Measurements from ENCODE around the gene NCK2. TPM values are rescaled to one million over a fixed set of nuclear protein-coding genes. Genes with fewer than 3 reads are reported as not detected.

Gene NCK2
- total RNA-seq, 1 donor from 2014 or later: 55.2 TPM

DNA sequence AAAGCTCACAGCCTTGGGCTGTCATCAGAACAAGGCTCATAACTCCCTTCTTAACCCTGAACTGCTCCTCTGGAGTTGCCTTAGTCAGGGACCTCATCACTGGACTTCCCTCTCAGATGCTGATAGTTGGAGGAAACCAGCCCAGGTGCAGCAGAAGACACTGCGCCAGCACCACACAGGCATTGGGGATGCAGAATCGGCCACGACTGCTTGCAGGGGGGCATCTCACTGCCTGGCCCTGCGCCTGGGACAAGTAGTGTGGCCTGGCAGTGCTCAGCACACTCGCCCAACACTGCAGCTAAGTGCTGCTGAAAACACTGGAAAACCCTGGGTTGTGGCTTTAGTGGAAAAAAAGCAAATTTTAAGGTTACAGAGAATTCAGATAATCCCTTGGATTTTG lies 68.7 kb downstream of the NCK2 start:
- Mint-ChIP-seq H3K4me1 (ENCODE audit: low read depth) (peaks cover 30% of the 10 kb centered on the region), H3K4me3 (ENCODE audit: unreplicated experiment) (no peak overlapping the region), H3K27me3 (ENCODE audit: low read depth) (no peaks in the 10 kb centered on the region), H3K36me3 (ENCODE audit: low read depth) (peaks cover 5% of the 10 kb centered on the region), H3K9me3 (ENCODE audit: low read depth) (no peaks in the 10 kb centered on the region), H3K27ac (ENCODE audit: unreplicated experiment) (no peak overlapping the region)
- TF ChIP-seq, protein P1, sequence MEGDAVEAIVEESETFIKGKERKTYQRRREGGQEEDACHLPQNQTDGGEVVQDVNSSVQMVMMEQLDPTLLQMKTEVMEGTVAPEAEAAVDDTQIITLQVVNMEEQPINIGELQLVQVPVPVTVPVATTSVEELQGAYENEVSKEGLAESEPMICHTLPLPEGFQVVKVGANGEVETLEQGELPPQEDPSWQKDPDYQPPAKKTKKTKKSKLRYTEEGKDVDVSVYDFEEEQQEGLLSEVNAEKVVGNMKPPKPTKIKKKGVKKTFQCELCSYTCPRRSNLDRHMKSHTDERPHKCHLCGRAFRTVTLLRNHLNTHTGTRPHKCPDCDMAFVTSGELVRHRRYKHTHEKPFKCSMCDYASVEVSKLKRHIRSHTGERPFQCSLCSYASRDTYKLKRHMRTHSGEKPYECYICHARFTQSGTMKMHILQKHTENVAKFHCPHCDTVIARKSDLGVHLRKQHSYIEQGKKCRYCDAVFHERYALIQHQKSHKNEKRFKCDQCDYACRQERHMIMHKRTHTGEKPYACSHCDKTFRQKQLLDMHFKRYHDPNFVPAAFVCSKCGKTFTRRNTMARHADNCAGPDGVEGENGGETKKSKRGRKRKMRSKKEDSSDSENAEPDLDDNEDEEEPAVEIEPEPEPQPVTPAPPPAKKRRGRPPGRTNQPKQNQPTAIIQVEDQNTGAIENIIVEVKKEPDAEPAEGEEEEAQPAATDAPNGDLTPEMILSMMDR (IDR thresholded peaks at IDR 0.05): no peak
- DNase-seq (ENCODE audit: low spot score): no peak

DNA sequence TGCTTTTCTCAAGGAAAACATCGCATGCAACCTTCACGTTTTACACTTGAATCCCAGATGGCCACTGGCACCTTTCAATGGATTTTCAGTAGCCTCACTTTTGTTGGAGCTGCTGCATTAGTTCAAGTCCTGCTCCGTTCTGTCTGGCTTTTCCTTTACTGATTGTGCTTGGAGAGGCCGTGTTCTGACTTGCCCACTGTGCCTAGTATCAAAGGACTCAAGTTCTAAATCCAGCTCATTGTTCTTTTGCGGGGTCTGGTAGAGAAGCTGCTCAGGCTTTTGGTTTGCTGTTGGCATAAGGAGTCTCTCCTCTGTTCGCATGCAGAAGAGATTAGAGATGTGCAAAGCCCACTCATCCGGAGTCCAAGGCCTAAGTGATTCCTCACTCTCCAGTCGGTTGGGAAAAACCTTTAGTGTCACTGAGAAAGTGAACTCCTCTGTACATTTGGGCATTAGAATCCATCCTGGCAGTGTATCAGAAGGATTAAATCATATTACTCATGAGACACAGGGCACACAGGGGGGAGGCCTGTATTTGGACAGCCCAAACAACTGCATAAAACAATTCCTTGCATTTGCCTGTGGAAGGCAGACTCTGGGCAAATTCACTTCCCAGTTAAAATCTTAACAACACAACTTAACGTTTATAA lies 69.7 kb downstream of the NCK2 start:
- Mint-ChIP-seq H3K4me3 (ENCODE audit: unreplicated experiment) (no peak overlapping the region), H3K36me3 (ENCODE audit: low read depth) (peaks cover 5% of the 10 kb centered on the region), H3K27ac (ENCODE audit: unreplicated experiment) (no peak overlapping the region), H3K27me3 (ENCODE audit: low read depth) (no peaks in the 10 kb centered on the region), H3K4me1 (ENCODE audit: low read depth) (peaks cover 29% of the 10 kb centered on the region), H3K9me3 (ENCODE audit: low read depth) (no peaks in the 10 kb centered on the region)
- no peak for DNase-seq (ENCODE audit: low spot score)
- TF ChIP-seq, protein P1 (IDR thresholded peaks at IDR 0.05): no peak

DNA sequence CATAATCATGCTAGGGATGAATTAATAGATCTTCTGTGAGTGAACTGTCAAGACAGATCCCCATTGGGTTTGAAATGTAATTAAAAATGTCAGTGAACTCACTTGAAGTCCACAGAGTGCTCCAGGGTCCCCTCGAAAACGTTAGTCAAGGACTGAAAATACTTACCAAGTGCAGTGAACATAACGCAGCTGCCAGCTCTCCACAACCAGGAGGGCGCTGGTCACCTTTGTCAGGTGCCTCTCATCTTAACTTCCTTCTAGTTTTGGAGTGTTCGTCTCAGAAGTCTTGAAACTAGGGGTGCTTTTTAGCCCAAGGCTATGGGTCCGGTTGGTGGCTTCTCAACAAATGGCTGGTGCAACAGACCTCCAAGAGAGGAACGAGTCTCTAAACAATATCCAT lies 70.7 kb downstream of the NCK2 start:
- TF ChIP-seq, protein P1 (IDR thresholded peaks at IDR 0.05): no peak
- no peak overlapping the region for H3K4me3 Mint-ChIP-seq (ENCODE audit: unreplicated experiment)
- peaks cover 5% of the 10 kb centered on the region for H3K36me3 Mint-ChIP-seq (ENCODE audit: low read depth)

DNA sequence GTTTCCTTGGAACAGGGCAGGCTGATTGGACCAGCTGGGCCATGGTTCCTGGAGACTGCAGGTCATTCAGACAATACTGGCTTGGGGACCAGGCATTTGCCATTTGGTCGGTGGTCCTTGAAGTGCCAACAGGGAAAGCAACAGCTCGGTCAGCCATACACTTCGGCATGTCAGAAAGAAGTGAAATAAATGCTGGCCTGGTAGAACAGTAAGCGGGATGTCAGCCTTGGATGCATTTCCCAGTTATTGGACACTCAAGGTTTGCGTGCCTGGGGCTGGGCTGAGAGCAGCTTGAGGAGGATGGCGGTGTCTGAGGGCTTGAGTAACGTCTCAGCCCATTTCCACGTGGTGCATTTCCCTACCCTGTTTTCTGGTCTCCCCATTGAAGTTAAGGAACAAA lies 75.4 kb downstream of the NCK2 start:
- H3K27ac Mint-ChIP-seq (ENCODE audit: unreplicated experiment): no peak overlapping the region
- TF ChIP-seq, protein P1 (IDR thresholded peaks at IDR 0.05): no peak
- H3K4me3 Mint-ChIP-seq (ENCODE audit: unreplicated experiment): no peak overlapping the region
- H3K9me3 Mint-ChIP-seq (ENCODE audit: low read depth): no peaks in the 10 kb centered on the region
- H3K36me3 Mint-ChIP-seq (ENCODE audit: low read depth): peaks cover 5% of the 10 kb centered on the region
- DNase-seq (ENCODE audit: low spot score): no peak
- H3K4me1 Mint-ChIP-seq (ENCODE audit: low read depth): peaks cover 12% of the 10 kb centered on the region
- H3K27me3 Mint-ChIP-seq (ENCODE audit: low read depth): no peaks in the 10 kb centered on the region

More for the DNA sequence above, 70.7 kb downstream of the NCK2 start:
- peaks cover 21% of the 10 kb centered on the region for H3K4me1 Mint-ChIP-seq (ENCODE audit: low read depth)
- no peak for DNase-seq (ENCODE audit: low spot score)
- H3K27ac Mint-ChIP-seq (ENCODE audit: unreplicated experiment): no peak overlapping the region
- H3K27me3 Mint-ChIP-seq (ENCODE audit: low read depth): no peaks in the 10 kb centered on the region
- H3K9me3 Mint-ChIP-seq (ENCODE audit: low read depth): no peaks in the 10 kb centered on the region

DNA sequence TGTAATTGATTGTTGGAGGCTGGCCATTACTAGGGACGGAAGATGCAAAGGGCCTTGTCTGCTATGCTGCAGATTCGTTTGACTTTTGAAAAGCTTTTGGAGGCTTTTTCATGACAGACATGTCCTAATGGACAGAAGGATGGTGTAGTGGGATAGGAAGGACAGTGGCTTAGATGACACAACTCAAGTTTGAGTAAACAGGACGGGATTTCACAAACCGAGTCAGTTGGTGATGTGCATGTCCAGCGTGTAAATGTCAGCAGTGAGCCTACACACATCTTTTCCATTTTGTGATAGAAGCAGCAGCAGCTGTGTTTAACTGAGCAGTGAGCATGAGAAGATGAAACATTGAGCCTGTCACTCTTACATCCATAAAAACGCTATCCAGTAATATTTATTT lies 76.0 kb downstream of the NCK2 start:
- DNase-seq (ENCODE audit: low spot score): no peak
- Mint-ChIP-seq H3K9me3 (ENCODE audit: low read depth) (no peaks in the 10 kb centered on the region), H3K27ac (ENCODE audit: unreplicated experiment) (no peak overlapping the region), H3K4me1 (ENCODE audit: low read depth) (peaks cover 12% of the 10 kb centered on the region), H3K36me3 (ENCODE audit: low read depth) (peaks cover 5% of the 10 kb centered on the region), H3K4me3 (ENCODE audit: unreplicated experiment) (no peak overlapping the region), H3K27me3 (ENCODE audit: low read depth) (no peaks in the 10 kb centered on the region)
- TF ChIP-seq, protein P1 (IDR thresholded peaks at IDR 0.05): no peak
